ENCODE results near the gene TLX1.

Gene TLX1

DNA sequence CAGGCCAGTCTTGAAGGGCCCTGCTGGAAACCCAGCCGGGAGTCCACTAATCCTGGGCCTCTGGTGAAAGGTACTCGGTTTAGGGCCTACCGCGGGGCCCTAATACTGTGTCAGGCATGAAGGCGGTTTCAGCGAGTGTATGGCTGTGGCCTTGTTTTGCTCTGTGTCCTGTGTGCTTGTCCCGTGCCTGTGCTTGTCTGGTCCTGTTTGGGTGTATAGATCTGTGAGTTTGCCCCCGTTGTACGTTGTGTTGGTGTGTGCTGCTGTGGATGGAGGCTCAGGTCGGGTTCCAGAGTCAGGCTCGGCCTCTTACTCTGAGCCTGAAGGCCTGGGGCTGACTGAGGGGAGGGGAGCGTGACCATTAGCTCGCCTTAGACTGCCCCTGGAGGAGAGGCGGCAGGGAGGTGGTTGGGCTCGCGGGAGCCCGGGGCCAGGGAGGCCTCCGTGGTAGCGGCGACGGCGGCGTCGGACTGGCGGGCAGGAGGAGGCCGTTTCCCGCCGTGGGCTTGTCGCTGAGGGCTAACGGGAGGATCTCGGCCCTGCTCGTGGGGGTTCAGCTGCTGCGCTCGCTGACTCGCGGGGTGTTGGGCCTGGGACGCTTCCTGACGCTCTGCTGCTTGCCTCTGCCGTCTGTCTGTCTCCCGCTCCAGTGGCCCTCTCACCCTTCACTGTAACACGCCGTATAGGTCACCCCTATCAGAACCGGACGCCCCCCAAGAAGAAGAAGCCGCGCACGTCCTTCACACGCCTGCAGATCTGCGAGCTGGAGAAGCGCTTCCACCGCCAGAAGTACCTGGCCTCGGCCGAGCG, 2.6 kb downstream of the TLX1 start:
- Histone ChIP-seq H3K27me3 (ENCODE audit: insufficient read depth, low read length) (peaks cover 94% of the 10 kb centered on the region), H3K4me3 (ENCODE audit: low read length) (no peak overlapping the region), H3K36me3 (ENCODE audit: insufficient read depth, low read length) (no peaks in the 10 kb centered on the region), H3K9me3 (ENCODE audit: low read length) (no peaks in the 10 kb centered on the region), H2AFZ (ENCODE audit: low read depth, low read length) (no peak overlapping the region), H3K4me1 (ENCODE audit: insufficient read depth, low read length) (peaks cover 8% of the 10 kb centered on the region)

- Histone ChIP-seq H3K4me3 (ENCODE audit: low read length) (no peak overlapping the region), H2AFZ (ENCODE audit: low read depth, low read length) (no peak overlapping the region), H3K4me1 (ENCODE audit: insufficient read depth, low read length) (peaks cover 8% of the 10 kb centered on the region), H3K9me3 (ENCODE audit: low read length) (no peaks in the 10 kb centered on the region), H3K27me3 (ENCODE audit: insufficient read depth, low read length) (peaks cover 99% of the 10 kb centered on the region), H3K36me3 (ENCODE audit: insufficient read depth, low read length) (no peaks in the 10 kb centered on the region)
These were observed 3.4 kb downstream of the TLX1 start for GRCh38 chr10:101134299-101135127.

- no peak overlapping the region for H3K4me3 ChIP-seq (ENCODE audit: low read length)
- H3K36me3 ChIP-seq (ENCODE audit: insufficient read depth, low read length): no peaks in the 10 kb centered on the region
- peaks cover 13% of the 10 kb centered on the region for H3K4me1 ChIP-seq (ENCODE audit: insufficient read depth, low read length)
- peaks cover 99% of the 10 kb centered on the region for H3K27me3 ChIP-seq (ENCODE audit: insufficient read depth, low read length)
- H3K9me3 ChIP-seq (ENCODE audit: low read length): no peaks in the 10 kb centered on the region
- H2AFZ ChIP-seq (ENCODE audit: low read depth, low read length): no peak overlapping the region
These were observed 4.3 kb downstream of the TLX1 start for GRCh38 chr10:101135141-101136006.

DNA sequence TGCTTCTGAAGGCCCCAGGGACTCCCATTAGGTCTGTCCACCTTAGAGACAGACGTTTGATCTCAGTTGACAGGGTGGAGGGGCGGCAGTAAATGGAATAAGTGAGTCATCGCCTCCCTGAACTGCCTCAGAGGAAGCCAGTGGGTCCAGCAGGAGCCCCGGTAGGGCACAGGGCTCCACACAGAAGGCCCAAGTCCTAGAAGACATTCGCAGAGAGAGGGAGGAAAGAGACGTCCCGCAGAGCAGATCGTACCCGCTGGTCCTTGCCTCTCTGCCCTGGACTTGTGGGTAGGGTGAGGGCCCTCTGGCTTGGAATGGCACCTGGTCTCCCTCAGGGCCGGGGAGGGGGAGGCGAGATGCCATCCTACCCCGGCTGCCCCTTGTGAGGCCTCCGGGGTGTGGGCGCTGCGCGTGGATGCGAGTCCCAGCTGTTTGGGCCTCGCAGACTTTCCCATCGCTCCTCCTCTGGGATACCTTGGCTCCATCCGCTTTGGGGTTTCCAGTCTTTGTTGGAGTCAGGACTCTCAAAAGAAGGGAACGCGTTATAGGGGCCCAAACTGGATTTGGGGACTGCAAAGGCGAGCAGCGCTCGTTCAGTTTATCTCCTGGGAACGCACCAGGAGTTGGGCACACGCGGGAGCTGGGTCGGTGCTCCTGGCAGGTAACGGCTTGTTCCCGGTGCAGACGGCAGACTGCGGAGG, 5.1 kb downstream of the TLX1 start:
- Histone ChIP-seq H3K4me3 (ENCODE audit: low read length) (no peak overlapping the region), H3K36me3 (ENCODE audit: insufficient read depth, low read length) (no peaks in the 10 kb centered on the region), H2AFZ (ENCODE audit: low read depth, low read length) (no peak overlapping the region), H3K27me3 (ENCODE audit: insufficient read depth, low read length) (peaks cover 99% of the 10 kb centered on the region), H3K4me1 (ENCODE audit: insufficient read depth, low read length) (peaks cover 15% of the 10 kb centered on the region), H3K9me3 (ENCODE audit: low read length) (no peaks in the 10 kb centered on the region)

DNA sequence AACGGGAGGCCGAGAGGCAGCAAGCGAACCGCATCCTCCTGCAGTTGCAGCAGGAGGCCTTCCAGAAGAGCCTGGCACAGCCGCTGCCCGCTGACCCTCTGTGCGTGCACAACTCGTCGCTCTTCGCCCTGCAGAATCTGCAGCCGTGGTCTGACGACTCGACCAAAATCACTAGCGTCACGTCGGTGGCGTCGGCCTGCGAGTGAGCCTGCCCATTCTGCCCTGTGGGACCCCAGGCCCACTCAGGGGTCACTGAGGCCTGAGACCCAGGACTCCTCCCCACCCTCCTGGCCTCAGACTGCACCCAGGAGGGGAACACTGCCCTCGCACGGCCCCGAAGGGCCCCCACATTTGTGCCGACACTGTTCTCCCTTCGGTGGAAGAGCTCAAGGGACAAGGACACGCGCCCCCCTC, 5.6 kb downstream of the TLX1 start:
- Histone ChIP-seq H3K4me3 (ENCODE audit: low read length) (no peak overlapping the region), H3K4me1 (ENCODE audit: insufficient read depth, low read length) (peaks cover 19% of the 10 kb centered on the region), H2AFZ (ENCODE audit: low read depth, low read length) (no peak overlapping the region), H3K27me3 (ENCODE audit: insufficient read depth, low read length) (peaks cover 100% of the 10 kb centered on the region), H3K36me3 (ENCODE audit: insufficient read depth, low read length) (no peaks in the 10 kb centered on the region), H3K9me3 (ENCODE audit: low read length) (no peaks in the 10 kb centered on the region)

DNA sequence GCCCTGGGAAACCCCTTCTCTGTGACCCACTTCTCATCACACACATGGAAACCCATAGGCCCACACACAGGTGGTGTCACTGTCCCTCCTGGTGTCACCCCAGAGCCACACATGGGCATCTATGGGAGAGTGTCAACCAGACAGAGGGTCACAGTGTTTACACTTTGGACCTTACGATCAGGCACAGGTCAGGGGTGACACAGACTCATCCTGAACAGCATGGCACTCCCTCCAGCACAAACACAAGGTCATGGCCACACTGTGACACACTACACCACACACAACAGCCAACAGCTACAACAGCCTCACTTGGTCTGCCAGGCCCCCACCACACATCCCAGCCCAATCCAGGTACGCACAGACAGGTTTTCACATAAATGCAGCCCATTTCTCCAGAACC, 6.2 kb downstream of the TLX1 start:
- Histone ChIP-seq H3K4me1 (ENCODE audit: insufficient read depth, low read length) (peaks cover 20% of the 10 kb centered on the region), H3K4me3 (ENCODE audit: low read length) (no peak overlapping the region), H3K27me3 (ENCODE audit: insufficient read depth, low read length) (peaks cover 99% of the 10 kb centered on the region), H2AFZ (ENCODE audit: low read depth, low read length) (no peak overlapping the region), H3K9me3 (ENCODE audit: low read length) (no peaks in the 10 kb centered on the region), H3K36me3 (ENCODE audit: insufficient read depth, low read length) (no peaks in the 10 kb centered on the region)

DNA sequence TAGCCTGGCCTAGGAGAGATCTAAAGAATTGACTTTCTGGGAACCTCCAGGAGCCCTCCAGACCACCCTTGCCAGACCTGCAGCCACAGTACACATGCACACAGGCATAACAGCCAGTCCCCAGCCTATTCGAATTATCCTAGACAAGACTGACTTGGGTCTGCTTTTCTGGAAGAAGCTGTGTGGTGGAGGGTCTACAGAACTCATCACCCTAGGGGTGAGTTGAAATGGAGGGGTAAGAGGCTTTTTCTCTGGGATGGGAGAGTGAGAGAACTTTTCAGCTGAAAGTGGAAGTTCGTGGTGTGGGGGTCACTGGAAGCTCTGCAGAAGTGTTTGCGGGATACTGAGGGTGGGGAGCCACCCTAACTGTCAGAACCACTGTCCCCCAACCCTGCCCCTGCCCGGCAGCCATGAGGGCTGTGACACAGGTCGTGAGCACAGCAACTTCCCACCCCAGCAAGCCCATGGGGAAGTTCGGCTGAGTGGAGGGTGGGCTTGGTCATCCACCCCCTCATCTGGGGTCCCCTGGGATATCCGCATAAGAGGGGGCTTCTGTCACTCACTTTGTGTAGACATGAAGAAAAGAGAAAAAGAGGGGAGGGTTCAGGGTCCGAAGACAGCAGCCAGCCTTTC, 7.8 kb downstream of the TLX1 start:
- H3K4me3 ChIP-seq (ENCODE audit: low read length): no peak overlapping the region
- no peaks in the 10 kb centered on the region for H3K36me3 ChIP-seq (ENCODE audit: insufficient read depth, low read length)
- no peak overlapping the region for H2AFZ ChIP-seq (ENCODE audit: low read depth, low read length)
- H3K27me3 ChIP-seq (ENCODE audit: insufficient read depth, low read length): peaks cover 97% of the 10 kb centered on the region
- no peaks in the 10 kb centered on the region for H3K9me3 ChIP-seq (ENCODE audit: low read length)
- H3K4me1 ChIP-seq (ENCODE audit: insufficient read depth, low read length): peaks cover 20% of the 10 kb centered on the region

DNA sequence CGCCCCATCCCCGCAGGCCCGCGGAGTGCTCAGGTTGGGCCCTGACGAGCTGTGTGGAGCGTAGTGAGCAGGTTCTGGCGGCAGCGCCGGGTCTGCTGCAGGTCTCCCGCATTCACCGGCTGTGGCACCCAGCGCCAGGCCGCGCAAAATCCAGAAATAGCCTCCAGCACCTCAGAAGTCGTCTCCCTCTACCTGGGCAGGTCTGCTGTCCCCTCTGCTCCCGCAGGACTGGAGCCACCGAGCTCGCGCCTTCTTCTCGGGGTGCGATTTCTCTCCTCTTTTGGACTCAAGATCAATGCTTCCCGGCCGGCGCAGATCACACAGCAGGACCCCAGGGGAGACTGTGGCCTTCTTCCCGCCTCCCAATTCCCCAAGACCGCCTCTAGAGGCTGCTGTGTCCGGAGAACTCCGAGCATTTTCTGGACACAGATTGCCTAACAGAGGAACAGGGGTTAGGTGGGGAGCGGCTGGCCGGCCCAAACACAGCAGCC, 8.4 kb downstream of the TLX1 start:
- H3K36me3 ChIP-seq (ENCODE audit: insufficient read depth, low read length): no peaks in the 10 kb centered on the region
- H3K27me3 ChIP-seq (ENCODE audit: insufficient read depth, low read length): peaks cover 97% of the 10 kb centered on the region
- peaks cover 20% of the 10 kb centered on the region for H3K4me1 ChIP-seq (ENCODE audit: insufficient read depth, low read length)
- no peak overlapping the region for H3K4me3 ChIP-seq (ENCODE audit: low read length)
- H2AFZ ChIP-seq (ENCODE audit: low read depth, low read length): no peak overlapping the region
- H3K9me3 ChIP-seq (ENCODE audit: low read length): no peaks in the 10 kb centered on the region

- peak overlapping the region; percentile 44 for H2AFZ ChIP-seq (ENCODE audit: low read depth, low read length)
- H3K4me3 ChIP-seq (ENCODE audit: low read length): no peak overlapping the region
- no peaks in the 10 kb centered on the region for H3K36me3 ChIP-seq (ENCODE audit: insufficient read depth, low read length)
- H3K4me1 ChIP-seq (ENCODE audit: insufficient read depth, low read length): peaks cover 20% of the 10 kb centered on the region
- H3K9me3 ChIP-seq (ENCODE audit: low read length): no peaks in the 10 kb centered on the region
- H3K27me3 ChIP-seq (ENCODE audit: insufficient read depth, low read length): peaks cover 97% of the 10 kb centered on the region
These were observed 9.2 kb downstream of the TLX1 start for GRCh38 chr10:101140084-101140949.

- H3K36me3 ChIP-seq (ENCODE audit: insufficient read depth, low read length): no peaks in the 10 kb centered on the region
- H3K27me3 ChIP-seq (ENCODE audit: insufficient read depth, low read length): peaks cover 97% of the 10 kb centered on the region
- no peak overlapping the region for H3K4me3 ChIP-seq (ENCODE audit: low read length)
- H3K9me3 ChIP-seq (ENCODE audit: low read length): no peaks in the 10 kb centered on the region
- H2AFZ ChIP-seq (ENCODE audit: low read depth, low read length): no peak overlapping the region
- peaks cover 20% of the 10 kb centered on the region for H3K4me1 ChIP-seq (ENCODE audit: insufficient read depth, low read length)
These were observed 10.0 kb downstream of the TLX1 start for GRCh38 chr10:101140950-101141615.
